ENCODE measurements around the gene SLC44A5.

DNA sequence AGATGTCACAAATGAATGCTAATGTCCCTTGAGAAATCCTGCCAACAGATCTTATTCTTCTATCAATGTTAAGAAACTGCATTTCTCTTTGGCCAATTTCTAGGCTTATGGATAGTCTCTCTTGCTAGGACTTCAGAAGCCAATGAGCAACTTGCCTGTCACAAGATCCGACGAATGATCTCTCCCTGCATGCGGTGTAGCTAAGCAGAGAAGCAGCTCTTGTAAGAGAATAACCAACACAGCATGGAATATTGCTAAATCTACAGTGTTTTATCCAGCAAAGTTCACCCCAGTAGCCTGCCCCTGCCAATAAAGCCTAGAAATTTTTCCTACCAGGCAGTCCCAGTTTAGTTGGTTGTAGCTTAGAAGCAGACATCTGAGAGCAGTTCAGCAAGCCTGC lies 2.1 kb upstream of the SLC44A5 start:
- no peak for TF ChIP-seq CTCF (IDR thresholded peaks at IDR 0.05)
- TF ChIP-seq POLR2A (IDR thresholded peaks at IDR 0.05): no peak
